H1 (cell line): Measurements from ENCODE around the gene RPS6KA2. TPM values are rescaled to one million over a fixed set of nuclear protein-coding genes. Genes with fewer than 3 reads are reported as not detected.

Experiments used
- CTCF ChIA-PET: fragments of 300-600 bp; sonication (Branson Sonifier 250); formaldehyde crosslinking; loops from one replicate; lab custom pipeline; 2021; ENCODE audit not compliant: partially characterized antibody; lab: Charles Lee
- POLR2A ChIA-PET: fragments of 300-600 bp; sonication (Branson Sonifier 250); formaldehyde crosslinking; loops from one replicate; lab custom pipeline; 2021; ENCODE audit warnings: inconsistent platforms; ENCODE audit not compliant: partially characterized antibody; lab: Charles Lee
- DNase-seq, 2 experiments: peaks; one replicate each; pipeline versions ENCODE4 v3.0.0 to v3.0.0-alpha.2; 2010 to 2022; ENCODE audit warnings: low spot score in 2 of 2, low read depth in 1 of 2, mixed read lengths in 1 of 2
- FAIRE-seq: peaks from 2 replicates; lab custom pipeline; 2011; peaks lifted over from hg19 to GRCh38; lab: Jason Lieb, UNC
- H2AFZ ChIP-seq: 2 replicates; pipeline ENCODE4 v1.8.1; 2012; ENCODE audit warnings: low read length, inconsistent platforms
- H2AK5ac ChIP-seq: 2 replicates; pipeline ENCODE4 v1.6.1; 2013; ENCODE audit warnings: low read depth, low read length
- H2BK120ac ChIP-seq: replicated peaks from 2 replicates; pipeline ENCODE3; 2013; ENCODE audit warnings: low read depth, low read length, inconsistent platforms
- H2BK12ac ChIP-seq: 2 replicates; pipeline ENCODE4 v1.6.1; 2013; ENCODE audit warnings: low read depth, low read length
- H2BK15ac ChIP-seq: 2 replicates; pipeline ENCODE4 v1.6.1; 2013; ENCODE audit warnings: low read length
- H2BK20ac ChIP-seq: 2 replicates; pipeline ENCODE4 v1.6.1; 2013; ENCODE audit warnings: low read length
- H2BK5ac ChIP-seq: 2 replicates; pipeline ENCODE4 v1.6.1; 2013; ENCODE audit warnings: low read depth, low read length
- H3K14ac ChIP-seq: 2 replicates; pipeline ENCODE4 v1.6.1; 2013; ENCODE audit warnings: inconsistent platforms; ENCODE audit not compliant: insufficient read length
- H3K18ac ChIP-seq: 2 replicates; pipeline ENCODE4 v1.6.1; 2013; ENCODE audit warnings: low read length; ENCODE audit errors: extremely low read depth
- H3K23ac ChIP-seq: 2 replicates; pipeline ENCODE4 v1.6.1; 2013; ENCODE audit warnings: inconsistent platforms; ENCODE audit not compliant: insufficient read length
- H3K23me2 ChIP-seq: 2 replicates; pipeline ENCODE4 v1.6.1; 2013; ENCODE audit warnings: low read depth, low read length
- H3K27ac ChIP-seq: 2 replicates; pipeline ENCODE4 v1.6.1; 2011; ENCODE audit warnings: low read depth, low read length, inconsistent platforms
- H3K27me3 ChIP-seq, 4 experiments: replicated peaks in 1 of 4; 1 replicate in 1 of 4; 2 replicates in 3 of 4; pipeline versions ENCODE4 v1.6.1 to v1.8.1; 2011 to 2013; ENCODE audit warnings: low read length in 3 of 4, mild to moderate bottlenecking in 3 of 4, inconsistent platforms in 2 of 4, mixed read lengths in 2 of 4, moderate library complexity in 1 of 4; ENCODE audit not compliant: control insufficient read depth in 3 of 4, insufficient read depth in 3 of 4; ENCODE audit errors: extremely low read depth in 1 of 4
- H3K36me3 ChIP-seq, 4 experiments: 2 replicates each; pipeline versions ENCODE4 v1.6.1 to v1.8.1; 2011 to 2013; ENCODE audit warnings: mild to moderate bottlenecking in 4 of 4, low read length in 3 of 4, moderate library complexity in 2 of 4, control low read depth in 1 of 4, inconsistent platforms in 1 of 4; ENCODE audit not compliant: insufficient read depth in 4 of 4, control insufficient read depth in 2 of 4
- H3K4ac ChIP-seq: replicated peaks from 2 replicates; pipeline ENCODE3; 2013; ENCODE audit warnings: low read length, low read depth, mixed read lengths, inconsistent platforms; ENCODE audit not compliant: insufficient read length
- H3K4me1 ChIP-seq, 4 experiments: replicated peaks in 1 of 4; 1 replicate in 1 of 4; 2 replicates in 3 of 4; pipeline versions ENCODE4 v1.6.1 to v1.8.1; 2011 to 2013; ENCODE audit warnings: low read length in 3 of 4, inconsistent platforms in 2 of 4, mixed read lengths in 1 of 4; ENCODE audit not compliant: insufficient read depth in 4 of 4, control insufficient read depth in 3 of 4
- H3K4me2 ChIP-seq, 2 experiments: 2 replicates each; pipeline versions ENCODE4 v1.6.1 to v1.8.1; 2011 to 2013; ENCODE audit warnings: low read depth in 2 of 2, low read length in 2 of 2, control low read depth in 1 of 2, inconsistent platforms in 1 of 2, mild to moderate bottlenecking in 1 of 2; ENCODE audit not compliant: insufficient read depth in 1 of 2
- H3K4me3 ChIP-seq, 4 experiments: fragments of 200-600, 300-600 bp in 1 of 4; sonication (generic), shearing (Covaris generic), sonication (Bioruptor Twin) in 1 of 4; 2 replicates each; pipeline versions ENCODE4 v1.5.1 to v1.8.1; 2011 to 2016; ENCODE audit warnings: low read length in 4 of 4, low read depth in 3 of 4, control low read depth in 2 of 4, inconsistent platforms in 2 of 4, mild to moderate bottlenecking in 2 of 4, mixed read lengths in 1 of 4, moderate library complexity in 1 of 4; ENCODE audit not compliant: insufficient read depth in 2 of 4; ENCODE audit errors: extremely low read depth in 1 of 4
- H3K56ac ChIP-seq: replicated peaks from 2 replicates; pipeline ENCODE3; 2013; ENCODE audit warnings: low read depth, mild to moderate bottlenecking, mixed read lengths, low read length, inconsistent platforms; ENCODE audit not compliant: insufficient read length
- H3K79me1 ChIP-seq: 2 replicates; pipeline ENCODE4 v1.6.1; 2013; ENCODE audit warnings: low read depth, low read length, control low read depth
- H3K79me2 ChIP-seq, 2 experiments: 2 replicates each; pipeline versions ENCODE4 v1.6.1 to v1.8.1; 2012 to 2013; ENCODE audit warnings: low read length in 2 of 2, mild to moderate bottlenecking in 2 of 2, inconsistent platforms in 1 of 2; ENCODE audit not compliant: insufficient read depth in 2 of 2, control insufficient read depth in 1 of 2
- H3K9ac ChIP-seq, 4 experiments: replicated peaks in 1 of 4; 1 replicate in 1 of 4; 2 replicates in 3 of 4; pipeline versions ENCODE4 v1.6.1 to v1.8.1; 2011 to 2013; ENCODE audit warnings: low read depth in 3 of 4, low read length in 3 of 4, control low read depth in 2 of 4, mild to moderate bottlenecking in 2 of 4, moderate library complexity in 2 of 4, inconsistent platforms in 1 of 4; ENCODE audit errors: extremely low read depth in 1 of 4
- H3K9me3 ChIP-seq, 2 experiments: 2 replicates each; pipeline versions ENCODE4 v1.6.1 to v1.8.1; 2012 to 2013; ENCODE audit warnings: mild to moderate bottlenecking in 2 of 2, moderate library complexity in 2 of 2, control low read depth in 1 of 2, inconsistent platforms in 1 of 2, low read depth in 1 of 2, low read length in 1 of 2, mixed read lengths in 1 of 2; ENCODE audit not compliant: insufficient read depth in 2 of 2
- H4K20me1 ChIP-seq, 2 experiments: replicated peaks in 1 of 2; 2 replicates each; pipeline versions ENCODE3 to v1.8.1; 2011 to 2013; ENCODE audit warnings: inconsistent platforms in 2 of 2, low read length in 2 of 2, mild to moderate bottlenecking in 1 of 2; ENCODE audit not compliant: insufficient read depth in 2 of 2, control insufficient read depth in 1 of 2
- H4K5ac ChIP-seq: 2 replicates; pipeline ENCODE4 v1.6.1; 2013; ENCODE audit warnings: low read length, low read depth, mixed read lengths, inconsistent platforms; ENCODE audit not compliant: insufficient read length
- H4K8ac ChIP-seq: 2 replicates; pipeline ENCODE4 v1.8.0; 2013; ENCODE audit warnings: mild to moderate bottlenecking, moderate library complexity, low read length, inconsistent platforms; ENCODE audit not compliant: insufficient read depth; ENCODE audit errors: extremely low read depth
- H4K91ac ChIP-seq: replicated peaks from 2 replicates; pipeline ENCODE3; 2013; ENCODE audit warnings: low read length, mixed read lengths, inconsistent platforms; ENCODE audit not compliant: insufficient read length
- BCL11A ChIP-seq, 2 experiments: IDR thresholded peaks; one replicate each; pipeline ENCODE4 v1.6.1; 2011; ENCODE audit warnings: low read depth in 2 of 2, low read length in 2 of 2, mild to moderate bottlenecking in 2 of 2
- CEBPB ChIP-seq: IDR thresholded peaks from 2 replicates; pipeline ENCODE4 v1.6.1; 2012; ENCODE audit warnings: low read depth, low read length
- JUN ChIP-seq: IDR thresholded peaks from 2 replicates; pipeline ENCODE4 v1.6.1; 2011; ENCODE audit warnings: low read depth, mild to moderate bottlenecking, improper control_type of control experiment, low read length
- WGBS, 2 experiments: shearing (Covaris generic) in 1 of 2; methylation state at CpG; one replicate each; pipeline versions ENCODE4 v1.1.6 to v1.1.7; 2013 to 2015; ENCODE audit warnings: low lambda C conversion rate in 2 of 2, mixed read lengths in 2 of 2, inconsistent platforms in 1 of 2, low coverage in 1 of 2, missing lambda C conversion rate in 1 of 2; ENCODE audit not compliant: insufficient replicate concordance in 2 of 2, insufficient coverage in 1 of 2, insufficient read length in 1 of 2; ENCODE audit errors: extremely low coverage in 1 of 2, missing lambda C conversion rate in 1 of 2; 5-methylcytosine and 5-hydroxymethylcytosine counted together
- polyA plus RNA-seq, 7 experiments: library from polyadenylated mRNA; depleted of rRNA in 3 of 7; stranded (reverse) in 5 of 7; unstranded in 2 of 7; fragments of >200 nt in 5 of 7; fragments of 200-250 nt in 2 of 7; gene quantifications; 1 replicate in 5 of 7; 2 replicates in 1 of 7; 4 replicates in 1 of 7; pipeline versions ENCODE4 v1.2.1 to v1.2.3, GENCODE V29; 2011 to 2013; ENCODE audit warnings: missing spikeins in 2 of 7, mixed read lengths in 2 of 7
- total RNA-seq: library from RNA; stranded (reverse); fragmentation: NEBNext Ultra II Directional; extraction: Animal tissue kit (Norgen Biotek cat#: 25700); gene quantifications from 2 replicates; pipeline ENCODE4 v1.2.1, GENCODE V29; 2021

Gene RPS6KA2
- total and polyA plus RNA-seq, 2 of the 8 experiments (the other 6 are each of a cell fraction or from before 2014, with no cell fraction given), result 8.8 to 25.7 TPM

GRCh38 chr6:166503167-166503744, 123.8 kb downstream of the RPS6KA2 start:
- H3K27me3 ChIP-seq, result no peaks in the 10 kb centered on the region
- TF ChIP-seq BCL11A (IDR thresholded peaks at IDR 0.05; ENCODE audit: low read depth in 2 of 2, low read length in 2 of 2) (no peak), JUN (no peak), CEBPB (no peak)

More at GRCh38 chr6:166503167-166503744, 123.8 kb downstream of the RPS6KA2 start:
- Histone ChIP-seq H2AK5ac (no peak overlapping the region), H4K5ac (no peak overlapping the region), H4K8ac (no peak overlapping the region), H3K23me2 (peaks cover 6% of the 10 kb centered on the region; the same call in 1 of the 2 replicates), H3K79me1 (0 out of 2 replicates have a peak, but pooled peaks cover 2% of the 10 kb centered on the region), H3K36me3 (peaks cover 0 to 7% (median 2%) of the 10 kb centered on the region in 4 experiments; a peak in 5 of 8 replicates), H3K79me2 (no peaks in the 10 kb centered on the region), H3K14ac (no peak overlapping the region), H2BK12ac (no peak overlapping the region), H3K4me2 (no peak overlapping the region), H4K91ac (no peak overlapping the region), H3K4me3 (no peak overlapping the region), H4K20me1 (peaks cover 2 to 12% of the 10 kb centered on the region in 2 experiments), H3K9me3 (no peaks in the 10 kb centered on the region), H3K9ac (no peak overlapping the region), H2BK5ac (no peak overlapping the region), H2BK15ac (no peak overlapping the region), H3K18ac (no peak overlapping the region), H3K4me1 (0 out of 7 replicates have a peak, but pooled peaks cover 0 to 2% (median 0%) of the 10 kb centered on the region in 4 experiments), H2BK120ac (no peak overlapping the region), H2AFZ (no peak overlapping the region), H3K27ac (no peak overlapping the region), H2BK20ac (no peak overlapping the region), H3K56ac (no peak overlapping the region), H3K23ac (no peak overlapping the region), H3K4ac (no peak overlapping the region)
- ChIA-PET CTCF (interaction anchor here (0.9 to 1.0 kb wide), 3 partner anchors 9 to 45 kb away, joined by 3 to 5 read pairs (median 4); no protein-coding TSS in a partner anchor), POLR2A (no interaction called here)
- WGBS, 2 experiments, result 85% methylated on average over 12 of the region's 12 CpGs; no CpG with 5 or more reads in 1 of the 2 experiments
- FAIRE-seq (no peak), DNase-seq (no peak)
